IPS-15b (cell line): ENCODE results near the gene USP21.

Source experiments
- H3K27me3 ChIP-seq: one replicate; pipeline ENCODE4 v1.6.1; 2013; ENCODE audit warnings: low read length; ENCODE audit not compliant: control insufficient read depth, insufficient read depth
- H3K36me3 ChIP-seq: one replicate; pipeline ENCODE4 v1.6.1; 2013; ENCODE audit warnings: low read length; ENCODE audit not compliant: control insufficient read depth, insufficient read depth
- H3K4me1 ChIP-seq: one replicate; pipeline ENCODE4 v1.6.1; 2013; ENCODE audit warnings: mild to moderate bottlenecking, low read length; ENCODE audit not compliant: control insufficient read depth, insufficient read depth
- H3K4me3 ChIP-seq: one replicate; pipeline ENCODE4 v1.5.1; 2013; ENCODE audit warnings: low read depth, low read length
- H3K9ac ChIP-seq: one replicate; pipeline ENCODE4 v1.6.1; 2013; ENCODE audit warnings: low read depth, mild to moderate bottlenecking, low read length
- H3K9me3 ChIP-seq: one replicate; pipeline ENCODE4 v1.6.1; 2013; ENCODE audit warnings: mild to moderate bottlenecking, low read length; ENCODE audit not compliant: control insufficient read depth, insufficient read depth

Gene USP21

GRCh38 chr1:161189036-161189435 lies 29.7 kb downstream of the USP21 start:
- peaks cover 2% of the 10 kb centered on the region for H3K36me3 ChIP-seq
- no peak overlapping the region for H3K4me3 ChIP-seq
- no peaks in the 10 kb centered on the region for H3K9me3 ChIP-seq
- no peak overlapping the region for H3K9ac ChIP-seq
- peaks cover 3% of the 10 kb centered on the region for H3K4me1 ChIP-seq
- H3K27me3 ChIP-seq: no peaks in the 10 kb centered on the region

- Histone ChIP-seq H3K4me3 (no peak overlapping the region), H3K27me3 (no peaks in the 10 kb centered on the region), H3K9ac (no peak overlapping the region), H3K9me3 (no peaks in the 10 kb centered on the region), H3K4me1 (peaks cover 3% of the 10 kb centered on the region), H3K36me3 (peaks cover 9% of the 10 kb centered on the region)
These were observed 31.7 kb downstream of the USP21 start for GRCh38 chr1:161190962-161191521.

- H3K4me1 ChIP-seq: peaks cover 10% of the 10 kb centered on the region
- H3K9me3 ChIP-seq: no peaks in the 10 kb centered on the region
- H3K27me3 ChIP-seq: no peaks in the 10 kb centered on the region
- H3K36me3 ChIP-seq: peaks cover 14% of the 10 kb centered on the region
- no peak overlapping the region for H3K9ac ChIP-seq
- no peak overlapping the region for H3K4me3 ChIP-seq
These were observed 32.7 kb downstream of the USP21 start for GRCh38 chr1:161191971-161192370.

- no peak overlapping the region for H3K9ac ChIP-seq
- H3K36me3 ChIP-seq: peaks cover 14% of the 10 kb centered on the region
- no peak overlapping the region for H3K4me3 ChIP-seq
- peaks cover 17% of the 10 kb centered on the region for H3K4me1 ChIP-seq
- no peaks in the 10 kb centered on the region for H3K27me3 ChIP-seq
- H3K9me3 ChIP-seq: no peaks in the 10 kb centered on the region
These were observed 33.5 kb downstream of the USP21 start for GRCh38 chr1:161192476-161193465.

GRCh38 chr1:161193561-161194235 lies 34.4 kb downstream of the USP21 start:
- Histone ChIP-seq H3K36me3 (peaks cover 14% of the 10 kb centered on the region), H3K4me1 (peaks cover 23% of the 10 kb centered on the region), H3K9ac (no peak overlapping the region), H3K27me3 (no peaks in the 10 kb centered on the region), H3K4me3 (no peak overlapping the region), H3K9me3 (no peaks in the 10 kb centered on the region)

- Histone ChIP-seq H3K4me1 (peaks cover 34% of the 10 kb centered on the region), H3K36me3 (peaks cover 14% of the 10 kb centered on the region), H3K9ac (no peak overlapping the region), H3K4me3 (no peak overlapping the region), H3K27me3 (no peaks in the 10 kb centered on the region), H3K9me3 (no peaks in the 10 kb centered on the region)
These were observed 35.9 kb downstream of the USP21 start for GRCh38 chr1:161195171-161195570.

GRCh38 chr1:161196111-161196510 lies 36.8 kb downstream of the USP21 start:
- Histone ChIP-seq H3K9ac (no peak overlapping the region), H3K9me3 (no peaks in the 10 kb centered on the region), H3K36me3 (peaks cover 14% of the 10 kb centered on the region), H3K4me3 (no peak overlapping the region), H3K27me3 (no peaks in the 10 kb centered on the region), H3K4me1 (peaks cover 43% of the 10 kb centered on the region)

GRCh38 chr1:161196521-161197451 lies 37.5 kb downstream of the USP21 start:
- H3K4me1 ChIP-seq: peaks cover 48% of the 10 kb centered on the region
- no peaks in the 10 kb centered on the region for H3K9me3 ChIP-seq
- H3K4me3 ChIP-seq: peak overlapping the region; percentile 50
- no peaks in the 10 kb centered on the region for H3K27me3 ChIP-seq
- peaks cover 14% of the 10 kb centered on the region for H3K36me3 ChIP-seq
- peak overlapping the region; percentile 54 for H3K9ac ChIP-seq

GRCh38 chr1:161197560-161198193 lies 38.4 kb downstream of the USP21 start:
- Histone ChIP-seq H3K4me1 (peaks cover 47% of the 10 kb centered on the region), H3K4me3 (peak overlapping the region; percentile 50)

GRCh38 chr1:161198194-161198896 lies 39.0 kb downstream of the USP21 start:
- H3K4me3 ChIP-seq: peak overlapping the region; percentile 50

More at GRCh38 chr1:161197560-161198193, 38.4 kb downstream of the USP21 start:
- Histone ChIP-seq H3K9ac (peak overlapping the region; percentile 12), H3K27me3 (no peaks in the 10 kb centered on the region), H3K9me3 (no peaks in the 10 kb centered on the region), H3K36me3 (peaks cover 14% of the 10 kb centered on the region)

More at GRCh38 chr1:161198194-161198896, 39.0 kb downstream of the USP21 start:
- Histone ChIP-seq H3K27me3 (no peaks in the 10 kb centered on the region), H3K36me3 (peaks cover 14% of the 10 kb centered on the region), H3K4me1 (peaks cover 45% of the 10 kb centered on the region), H3K9ac (peak overlapping the region; percentile 47), H3K9me3 (no peaks in the 10 kb centered on the region)
